ENCODE measurements around the gene FAM3A. TPM values are rescaled to one million over a fixed set of nuclear protein-coding genes. Genes with fewer than 3 reads are reported as not detected.

Gene FAM3A
- total and polyA plus RNA-seq, 10 of the 15 experiments (the other 5 are each of a cell fraction or from before 2014, with no cell fraction given), result 0.29 to 21.1 (median 11.4) TPM

DNA sequence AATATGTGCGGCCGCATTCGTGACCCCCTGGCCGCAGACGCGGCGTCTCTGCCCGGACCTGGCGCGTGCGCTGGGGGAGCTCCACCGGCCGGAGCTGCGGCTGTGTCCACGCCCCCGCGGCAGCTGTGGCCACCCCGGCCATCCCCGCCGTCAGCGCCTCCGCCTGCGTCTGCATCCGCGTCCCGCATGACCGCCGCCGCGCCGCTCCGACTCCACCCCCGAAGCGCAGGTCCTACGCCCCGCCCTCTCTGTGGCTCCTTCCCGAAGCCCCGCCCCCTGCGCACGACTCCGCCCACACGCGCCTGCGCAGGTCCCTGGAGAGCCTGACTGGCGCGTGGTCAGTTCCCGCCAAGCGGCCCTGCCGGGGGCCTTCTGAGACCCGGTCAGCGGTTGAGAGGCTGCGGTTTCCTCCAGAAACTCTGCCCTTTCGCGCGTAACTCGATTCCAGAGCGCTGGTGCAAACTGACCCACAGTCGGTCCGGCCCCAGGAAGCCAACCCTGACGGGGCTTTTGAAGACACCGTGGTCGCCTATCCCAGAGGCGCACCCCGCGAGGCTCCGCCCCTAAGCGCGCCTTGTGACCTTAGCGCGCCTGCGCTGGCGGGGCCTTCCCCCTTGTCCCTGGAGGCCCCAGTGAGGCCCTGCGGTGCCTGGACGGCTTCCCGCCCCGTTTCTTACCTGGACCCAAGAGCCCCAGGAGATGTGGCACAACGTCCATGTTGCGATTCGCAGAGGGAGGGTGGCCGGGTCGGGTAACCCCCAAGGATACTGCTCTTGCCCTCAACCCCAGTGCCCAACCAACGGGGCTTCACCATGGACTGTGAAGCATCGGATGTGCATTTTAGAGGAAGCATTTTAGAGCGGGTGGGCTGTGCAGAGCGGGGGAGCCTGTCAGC is 37.1 kb downstream of the FAM3A start, which contains the start of gene LAGE3 (continued):
- TF ChIP-seq, protein P1, sequence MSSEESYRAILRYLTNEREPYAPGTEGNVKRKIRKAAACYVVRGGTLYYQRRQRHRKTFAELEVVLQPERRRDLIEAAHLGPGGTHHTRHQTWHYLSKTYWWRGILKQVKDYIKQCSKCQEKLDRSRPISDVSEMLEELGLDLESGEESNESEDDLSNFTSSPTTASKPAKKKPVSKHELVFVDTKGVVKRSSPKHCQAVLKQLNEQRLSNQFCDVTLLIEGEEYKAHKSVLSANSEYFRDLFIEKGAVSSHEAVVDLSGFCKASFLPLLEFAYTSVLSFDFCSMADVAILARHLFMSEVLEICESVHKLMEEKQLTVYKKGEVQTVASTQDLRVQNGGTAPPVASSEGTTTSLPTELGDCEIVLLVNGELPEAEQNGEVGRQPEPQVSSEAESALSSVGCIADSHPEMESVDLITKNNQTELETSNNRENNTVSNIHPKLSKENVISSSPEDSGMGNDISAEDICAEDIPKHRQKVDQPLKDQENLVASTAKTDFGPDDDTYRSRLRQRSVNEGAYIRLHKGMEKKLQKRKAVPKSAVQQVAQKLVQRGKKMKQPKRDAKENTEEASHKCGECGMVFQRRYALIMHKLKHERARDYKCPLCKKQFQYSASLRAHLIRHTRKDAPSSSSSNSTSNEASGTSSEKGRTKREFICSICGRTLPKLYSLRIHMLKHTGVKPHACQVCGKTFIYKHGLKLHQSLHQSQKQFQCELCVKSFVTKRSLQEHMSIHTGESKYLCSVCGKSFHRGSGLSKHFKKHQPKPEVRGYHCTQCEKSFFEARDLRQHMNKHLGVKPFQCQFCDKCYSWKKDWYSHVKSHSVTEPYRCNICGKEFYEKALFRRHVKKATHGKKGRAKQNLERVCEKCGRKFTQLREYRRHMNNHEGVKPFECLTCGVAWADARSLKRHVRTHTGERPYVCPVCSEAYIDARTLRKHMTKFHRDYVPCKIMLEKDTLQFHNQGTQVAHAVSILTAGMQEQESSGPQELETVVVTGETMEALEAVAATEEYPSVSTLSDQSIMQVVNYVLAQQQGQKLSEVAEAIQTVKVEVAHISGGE (CRISPR knock-in tag; IDR thresholded peaks at IDR 0.05), result no peak

DNA sequence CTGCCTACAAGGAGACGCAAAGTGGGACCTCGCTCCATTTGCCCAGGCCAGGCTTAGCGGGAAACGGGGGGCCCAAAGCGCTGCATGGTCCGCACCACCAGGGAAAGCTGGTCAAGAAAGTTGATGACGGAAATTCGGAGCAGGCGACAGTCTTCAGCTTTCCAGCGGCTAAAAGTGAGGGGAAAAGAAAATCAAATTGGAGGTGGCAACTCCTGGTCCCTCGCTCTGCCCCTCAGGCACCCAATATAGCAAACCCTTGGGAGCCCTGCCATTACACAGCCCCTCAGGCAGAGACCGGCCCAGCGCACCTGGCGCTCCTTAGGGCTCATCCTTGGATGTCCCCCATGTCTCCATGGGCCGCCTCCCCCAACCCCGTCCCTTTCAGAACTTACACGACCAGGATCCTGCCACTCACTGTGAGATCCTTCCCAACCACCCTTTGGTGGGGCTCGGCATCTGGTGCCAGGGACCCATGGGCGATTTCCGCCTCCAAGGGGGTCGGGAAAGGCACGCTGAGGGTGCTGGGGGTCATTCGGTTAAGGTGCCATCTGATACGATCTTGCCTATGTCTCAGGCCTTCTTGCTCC is 38.0 kb downstream of the FAM3A start:
- TSS peak; percentile 84 for BruUV-seq (replicated peaks)
- H3K4me2 ChIP-seq (ENCODE audit: control insufficient read depth, insufficient read depth), result peak overlapping the region; percentile 94
- in situ Hi-C loops (cut with MboI), result no loop called here
- H3K4me1 ChIP-seq (ENCODE audit: control insufficient read depth, insufficient read depth, low read length), result no peaks in the 10 kb centered on the region; the same call in 1 of the 2 replicates
- no peak overlapping the region for H3K27ac ChIP-seq (ENCODE audit: control insufficient read depth, insufficient read depth)
- intact Hi-C loops (cut with micrococcal nuclease; ENCODE audit: unreplicated experiment), result loop anchor here (2.0 to 5.0 kb wide), 3 partner anchors 39 to 67 kb away; partner anchors contain the start of genes FAM3A, GDI1 and TAFAZZIN
- ATAC-seq, result no peak
- DNase-seq (ENCODE audit: low read depth, low spot score), result no peak
- POLR2A ChIA-PET, result interaction anchor here (0.7 to 1.4 kb wide), 4 partner anchors 9 to 20 kb away, joined by 3 to 7 read pairs (median 3); partner anchors contain the start of gene UBL4A
- H3K4me3 ChIP-seq, result peak overlapping the region; percentile 58; the same call in 1 of the 2 replicates
- CTCF ChIA-PET, result no interaction called here
- WGBS (ENCODE audit: insufficient coverage, insufficient replicate concordance, low lambda C conversion rate, missing lambda C conversion rate), result 51% methylated on average over 21 of the region's 24 CpGs
- H3K9me3 ChIP-seq (replicated peaks; ENCODE audit: control insufficient read depth, insufficient read depth, low read length), result no peaks in the 10 kb centered on the region; the same call in 2 of the 3 replicates
- peak overlapping the region; percentile 50; the same call in 1 of the 2 replicates for H3K9ac ChIP-seq (ENCODE audit: control insufficient read depth, insufficient read depth, low read length)
- H3K79me2 ChIP-seq (ENCODE audit: control insufficient read depth, insufficient read depth, low read length), result no peaks in the 10 kb centered on the region; the same call in 1 of the 2 replicates
- H3K27me3 ChIP-seq (replicated peaks in 1 of 2; ENCODE audit: control insufficient read depth in 2 of 2, insufficient read depth in 2 of 2, low read length in 1 of 2), result no peaks in the 10 kb centered on the region
- no peaks in the 10 kb centered on the region for H4K20me1 ChIP-seq (ENCODE audit: control insufficient read depth, insufficient read depth)
- no peaks in the 10 kb centered on the region for H3K36me3 ChIP-seq (ENCODE audit: control insufficient read depth in 2 of 2, insufficient read depth in 2 of 2, low read length in 1 of 2)
- RAD21 ChIA-PET (ENCODE audit: unreplicated experiment), result interaction anchor here (0.8 kb wide), 2 partner anchors 9 to 48 kb away, joined by 3 to 4 read pairs; no protein-coding TSS in a partner anchor
- no peak overlapping the region for H2AFZ ChIP-seq (ENCODE audit: control insufficient read depth, low read depth, low read length)
- SMC1A ChIA-PET (ENCODE audit: uncharacterized antibody, unreplicated experiment), result no interaction called here
- FAIRE-seq, result no peak
- TF ChIP-seq IRF4 (IDR thresholded peaks at IDR 0.05; ENCODE audit: low read depth, low read length) (no peak), SIX5 (IDR thresholded peaks at IDR 0.05; ENCODE audit: low read depth, low read length, severe bottlenecking) (no peak), CBFB (IDR thresholded peaks at IDR 0.05; ENCODE audit: low read depth) (no peak), NR2C1 (IDR thresholded peaks at IDR 0.05) (no peak), PAX8 (IDR thresholded peaks at IDR 0.05) (no peak), RB1 (IDR thresholded peaks at IDR 0.05; ENCODE audit: borderline replicate concordance) (no peak), BACH1 (IDR thresholded peaks at IDR 0.05; ENCODE audit: borderline replicate concordance) (no peak), NR2F1 (conservative IDR thresholded peaks at IDR 0.05) (no peak), FOXK2 (IDR thresholded peaks at IDR 0.05) (no peak), TBL1XR1 (IDR thresholded peaks at IDR 0.05; ENCODE audit: low read depth, low read length) (no peak), YBX1 (IDR thresholded peaks at IDR 0.05) (no peak), JUNB (IDR thresholded peaks at IDR 0.05) (no peak), LARP7 (IDR thresholded peaks at IDR 0.05) (no peak), HCFC1 (IDR thresholded peaks at IDR 0.05; ENCODE audit: low read length) (no peak), NR2C2 (IDR thresholded peaks at IDR 0.05; ENCODE audit: borderline replicate concordance, control insufficient read depth, insufficient read length, low read depth) (no peak), POLR2A (IDR thresholded peaks at IDR 0.05; ENCODE audit: low read depth, low read length) (no peak)
- TF ChIP-seq, protein P2, sequence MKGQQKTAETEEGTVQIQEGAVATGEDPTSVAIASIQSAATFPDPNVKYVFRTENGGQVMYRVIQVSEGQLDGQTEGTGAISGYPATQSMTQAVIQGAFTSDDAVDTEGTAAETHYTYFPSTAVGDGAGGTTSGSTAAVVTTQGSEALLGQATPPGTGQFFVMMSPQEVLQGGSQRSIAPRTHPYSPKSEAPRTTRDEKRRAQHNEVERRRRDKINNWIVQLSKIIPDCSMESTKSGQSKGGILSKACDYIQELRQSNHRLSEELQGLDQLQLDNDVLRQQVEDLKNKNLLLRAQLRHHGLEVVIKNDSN (IDR thresholded peaks at IDR 0.05; ENCODE audit: borderline replicate concordance, extremely low read length, insufficient read depth, low read depth, low read length), result no peak
